GM21717 (cell line): ENCODE measurements around the gene LEFTY1.

ENCODE experiments used
- ATAC-seq: cut with Tn5 transposase; IDR thresholded peaks from one replicate; pipeline ENCODE4 v1.9.1; 2021; ENCODE audit warnings: mild to moderate bottlenecking, moderate library complexity; ENCODE audit not compliant: unreplicated experiment

Gene LEFTY1

GRCh38 chr1:225874431-225874830, 14.5 kb downstream of the LEFTY1 start:
- ATAC-seq, result no peak

DNA sequence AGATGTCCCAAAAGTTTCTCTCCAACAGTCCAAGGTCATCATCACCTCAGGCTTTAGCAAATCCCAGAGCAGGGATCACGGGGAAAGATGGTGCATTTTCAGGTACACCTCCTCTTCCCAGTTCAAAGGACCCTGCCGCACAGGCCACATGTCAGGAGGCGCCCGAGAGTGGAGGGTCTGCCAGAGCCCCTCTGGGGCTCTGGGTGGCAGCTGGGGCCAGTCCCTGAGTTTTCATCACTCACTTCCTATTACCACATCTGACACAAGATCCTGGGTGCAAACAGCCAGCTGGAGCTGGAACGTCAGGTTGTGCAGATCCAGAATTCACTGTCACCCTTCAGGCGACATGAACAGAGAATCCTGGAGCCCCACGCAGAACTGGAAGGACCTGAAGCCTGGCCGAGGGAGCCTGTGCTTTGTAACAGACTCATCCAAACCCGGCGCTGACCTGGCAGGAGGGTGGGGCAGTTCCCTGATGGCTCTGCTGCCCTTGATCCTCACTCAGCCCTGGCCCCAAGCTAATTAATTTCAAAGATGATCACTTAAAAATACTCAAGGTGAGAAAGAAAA, 15.6 kb downstream of the LEFTY1 start:
- ATAC-seq, result no peak

- ATAC-seq, result no peak
Observed at GRCh38 chr1:225872075-225872430, 16.9 kb downstream of the LEFTY1 start.

- ATAC-seq, result no peak
Observed at GRCh38 chr1:225871359-225872074, 17.4 kb downstream of the LEFTY1 start.

DNA sequence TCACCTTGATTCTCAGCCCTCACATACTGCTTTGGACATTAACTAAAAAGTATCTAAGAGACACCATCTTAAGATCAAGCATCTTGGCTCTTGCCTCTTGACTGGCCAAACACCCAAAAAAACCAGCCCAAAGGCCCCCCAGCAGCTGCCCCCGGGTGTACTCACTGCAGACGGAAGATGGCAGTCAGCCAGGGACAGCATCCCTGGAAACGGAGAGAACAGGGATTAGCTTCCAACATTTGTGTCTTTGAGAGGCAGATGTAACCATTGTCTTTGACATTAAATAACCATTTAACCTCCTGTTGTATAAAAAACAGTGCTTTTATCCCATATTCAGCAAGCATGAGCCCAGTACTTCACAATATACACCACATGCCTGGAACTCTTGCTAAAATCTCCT, 18.0 kb downstream of the LEFTY1 start:
- no peak for ATAC-seq

DNA sequence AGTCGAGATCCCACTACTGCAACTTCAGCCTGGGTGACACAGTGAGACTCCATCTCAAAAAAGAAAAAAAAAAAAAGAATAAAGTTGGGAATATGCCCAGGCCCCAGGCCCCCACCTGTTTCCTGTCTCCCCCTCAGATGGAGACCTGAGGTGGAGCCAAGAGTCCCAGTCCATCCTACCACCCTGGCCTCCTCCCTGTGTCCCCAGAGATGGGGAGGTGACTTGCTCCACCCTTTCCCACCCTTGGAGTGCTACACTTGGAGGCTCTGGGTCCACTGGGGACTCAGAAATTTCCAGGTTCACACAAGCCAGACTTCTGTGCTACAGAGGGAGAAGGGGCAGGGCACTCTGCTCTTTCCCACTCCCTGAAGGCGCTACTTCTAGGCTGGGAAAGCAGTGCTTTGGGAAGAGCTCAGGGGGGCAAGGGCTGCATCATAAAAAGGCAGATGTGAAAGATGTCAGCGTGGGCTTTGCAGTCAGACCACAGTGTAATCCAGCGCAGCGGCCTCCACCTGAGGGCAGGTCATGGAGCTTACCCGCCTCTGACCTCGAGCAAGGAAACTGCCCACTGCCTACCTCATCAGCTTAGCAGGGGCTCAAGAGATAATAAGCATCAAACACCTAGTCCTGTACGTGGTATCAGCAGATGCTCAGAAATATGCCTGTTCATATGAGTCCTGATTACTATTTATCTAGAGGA, 20.2 kb downstream of the LEFTY1 start:
- no peak for ATAC-seq

DNA sequence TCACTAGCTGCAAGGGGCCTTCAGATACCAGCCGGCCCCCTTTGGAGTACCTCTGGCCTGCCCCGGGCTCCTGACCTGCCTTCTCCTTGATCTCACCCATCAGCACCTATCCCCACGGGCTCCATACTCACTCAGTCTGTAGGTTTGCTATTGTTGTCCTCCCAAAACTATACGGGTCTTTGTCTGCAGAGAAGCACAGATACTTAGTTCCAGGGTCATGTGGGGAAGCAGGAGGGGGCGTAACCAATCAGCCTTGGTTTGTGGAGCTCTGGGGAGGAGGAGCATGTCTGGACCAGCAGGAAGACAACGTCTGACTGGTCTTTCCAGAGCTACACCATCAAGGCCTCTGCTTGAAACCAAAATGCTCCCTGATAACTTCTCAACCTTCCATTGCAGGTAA, 22.0 kb downstream of the LEFTY1 start:
- no peak for ATAC-seq

DNA sequence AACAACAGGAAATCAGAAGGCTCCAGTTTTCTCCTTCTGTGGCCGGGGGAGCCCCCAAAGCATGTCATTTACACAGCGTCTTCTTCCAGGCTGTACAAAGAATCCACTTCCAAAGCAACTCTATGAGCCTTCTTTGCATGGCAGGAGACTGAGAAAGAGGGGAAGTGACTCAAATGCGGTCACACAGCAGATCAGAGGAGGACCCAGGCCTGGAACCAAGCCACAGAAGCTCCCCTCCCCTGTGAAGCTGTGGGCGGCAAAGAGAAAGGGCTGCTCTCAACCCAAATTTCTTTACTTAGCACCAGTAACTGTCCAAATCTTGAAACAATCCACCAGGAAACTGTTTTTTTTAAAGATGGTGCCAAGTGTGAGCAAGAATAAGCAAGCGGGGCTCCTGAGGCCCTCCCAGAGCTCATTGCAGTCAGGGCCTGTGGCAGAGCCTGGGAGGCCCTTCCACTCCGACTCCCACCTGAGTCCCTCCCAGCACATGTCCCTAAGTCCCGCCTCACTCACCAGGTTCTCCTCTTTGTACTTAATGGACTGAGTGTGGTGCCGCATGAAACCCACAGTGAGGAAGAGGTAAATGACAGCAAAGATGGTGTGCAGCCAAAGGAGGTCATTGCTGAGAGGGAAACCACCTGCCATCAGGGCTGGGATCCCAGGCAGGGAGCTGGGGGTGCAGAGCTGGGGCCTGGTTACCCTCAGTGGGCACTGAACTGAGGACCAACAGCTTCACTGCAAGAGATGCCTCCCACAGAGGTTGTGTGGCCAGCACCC, 22.7 kb downstream of the LEFTY1 start:
- peak; percentile 69 for ATAC-seq

- ATAC-seq, result no peak
Observed at GRCh38 chr1:225865514-225865913, 23.4 kb downstream of the LEFTY1 start.

GRCh38 chr1:225863167-225863566, 25.8 kb downstream of the LEFTY1 start:
- no peak for ATAC-seq

DNA sequence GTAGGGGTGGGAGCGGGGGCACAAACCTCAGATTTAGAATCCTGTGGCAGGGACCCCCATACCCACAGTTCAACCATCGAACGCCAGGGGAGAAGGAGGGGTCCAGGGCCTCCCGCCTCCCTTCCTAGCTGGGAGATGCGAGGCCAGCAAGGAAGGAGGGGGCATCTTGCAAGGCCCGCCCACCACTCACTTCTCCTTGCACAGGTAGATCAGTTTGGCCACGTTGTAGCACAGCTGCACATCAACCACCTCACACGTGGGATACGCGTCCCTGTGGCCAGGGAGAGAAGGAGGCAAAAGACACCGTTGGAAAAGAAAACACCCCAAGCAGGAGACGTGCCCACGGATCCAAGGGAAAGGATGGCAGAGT, 26.4 kb downstream of the LEFTY1 start:
- ATAC-seq, result no peak

- no peak for ATAC-seq
Observed at GRCh38 chr1:225861834-225862580, 26.9 kb downstream of the LEFTY1 start.

DNA sequence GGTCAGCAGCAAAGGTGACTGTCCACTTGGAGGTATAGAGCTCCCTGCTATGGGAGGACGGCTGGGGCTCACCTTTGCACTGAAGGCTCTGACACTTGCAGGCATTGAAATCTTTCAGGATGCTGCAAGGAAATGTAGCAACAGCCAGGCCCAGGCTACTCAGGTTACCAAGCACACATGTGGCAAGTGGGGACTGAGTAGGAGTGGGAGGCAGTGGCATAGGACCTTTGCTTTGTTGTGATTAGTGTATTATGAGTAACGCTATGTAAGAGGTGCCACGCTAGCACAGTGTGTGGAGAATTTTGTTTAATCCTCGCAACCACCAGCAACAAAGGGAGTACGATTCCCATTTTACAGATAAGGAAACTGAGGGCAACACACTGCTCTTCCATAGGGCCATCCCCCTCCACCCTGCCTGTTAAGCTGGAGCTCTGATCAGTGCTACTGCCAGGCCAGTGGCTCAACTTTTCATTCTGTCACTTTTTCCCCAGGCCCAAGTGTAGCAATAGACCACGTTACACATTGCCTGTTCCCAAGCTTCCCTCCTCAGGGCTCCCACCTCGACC, 28.0 kb downstream of the LEFTY1 start:
- ATAC-seq, result no peak

GRCh38 chr1:225860107-225860506, 28.8 kb downstream of the LEFTY1 start:
- ATAC-seq, result no peak

DNA sequence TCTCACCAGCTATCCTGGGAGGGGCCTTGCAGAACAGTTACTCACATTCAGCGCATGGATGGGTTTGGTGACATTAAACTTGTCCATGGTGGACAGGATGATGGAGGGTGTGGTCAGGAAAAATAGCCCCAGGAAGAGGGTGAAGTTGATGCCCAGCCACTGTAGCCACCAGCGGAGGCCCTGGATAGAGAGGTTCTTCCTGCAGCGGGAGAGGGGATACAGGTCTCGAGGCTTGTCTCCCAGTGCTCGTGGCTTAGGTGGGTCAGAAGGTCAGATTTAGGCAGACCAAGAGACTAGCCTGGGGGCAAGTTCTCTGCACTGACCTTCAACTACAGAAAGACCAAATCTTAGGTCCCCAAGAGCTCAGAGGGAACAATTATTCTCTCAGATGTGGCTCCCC, 29.8 kb downstream of the LEFTY1 start:
- ATAC-seq, result no peak

DNA sequence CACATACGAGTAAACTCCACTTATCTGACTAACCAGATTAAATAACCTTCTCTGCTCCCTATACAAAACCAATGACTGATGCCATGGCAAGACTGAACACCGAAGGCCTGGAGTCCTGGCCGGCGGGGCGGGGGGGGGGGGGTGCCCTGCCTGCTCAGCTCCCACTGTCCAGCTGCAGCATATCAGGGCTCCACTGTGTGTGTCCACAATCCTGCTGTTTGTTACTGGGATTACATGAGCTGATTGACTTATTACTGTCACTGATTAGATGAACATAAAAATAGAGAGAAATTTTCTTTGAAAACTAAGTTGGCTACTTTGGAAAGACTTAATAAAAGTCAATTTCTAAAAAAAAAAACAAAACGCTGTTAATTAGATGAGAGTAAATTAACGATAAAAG, 31.7 kb downstream of the LEFTY1 start:
- ATAC-seq, result no peak

GRCh38 chr1:225855503-225856300, 33.2 kb downstream of the LEFTY1 start:
- no peak for ATAC-seq

DNA sequence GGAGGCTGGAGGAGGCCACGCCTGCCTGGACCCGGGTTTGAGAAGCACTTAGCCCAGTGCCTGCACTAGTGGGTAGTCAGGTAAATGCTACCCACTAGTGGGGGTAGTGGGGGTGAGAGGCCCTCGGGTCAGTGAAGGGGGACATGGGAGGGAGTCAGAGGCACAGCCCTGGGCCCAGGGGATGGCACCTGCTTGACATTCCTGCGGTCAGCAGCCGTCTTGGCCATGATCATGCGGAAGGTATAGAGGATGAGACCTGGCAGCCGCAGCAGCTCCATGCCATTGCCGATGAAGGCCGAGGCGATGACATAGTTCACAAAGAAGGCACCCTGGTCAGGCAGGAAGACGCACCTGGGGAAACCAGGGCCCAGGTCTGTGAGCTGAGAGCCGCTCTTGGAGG, 35.5 kb downstream of the LEFTY1 start:
- ATAC-seq, result no peak

DNA sequence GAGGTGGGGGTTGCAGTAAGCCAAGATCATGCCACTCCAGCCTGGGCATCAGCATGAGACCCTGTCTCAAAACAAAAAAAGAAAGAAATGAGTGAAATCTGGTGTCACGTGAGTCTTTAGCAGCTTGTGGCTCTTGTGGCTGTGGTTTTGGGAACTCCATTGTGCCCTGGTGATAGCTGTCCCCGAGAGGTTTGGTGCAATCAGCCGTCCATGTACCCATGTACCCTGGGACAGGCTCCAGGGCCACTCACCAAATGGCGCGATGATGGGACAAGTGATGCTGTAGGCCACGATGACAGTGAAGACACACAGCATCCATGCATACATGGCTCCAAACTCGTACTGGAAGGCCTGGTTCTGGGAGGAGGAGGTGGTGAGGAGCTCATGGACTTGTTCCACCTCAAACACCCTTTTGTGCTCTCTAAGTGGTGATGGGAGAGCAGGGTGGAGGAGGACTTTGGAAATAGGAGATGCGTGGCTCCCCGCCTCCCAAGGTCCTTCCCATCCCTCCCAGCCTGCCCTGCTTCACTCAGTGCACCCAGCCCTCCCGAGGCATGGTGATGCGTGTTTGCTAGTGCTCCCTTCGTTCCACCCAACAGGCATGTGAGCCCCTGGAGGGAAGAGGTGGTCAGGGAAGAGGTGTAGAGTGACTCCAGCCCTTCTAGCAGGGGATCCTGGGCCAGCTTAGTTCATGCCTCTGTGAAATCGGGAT, 36.4 kb downstream of the LEFTY1 start:
- ATAC-seq, result no peak
